Fibroblast of the aortic adventitia (primary cell): ENCODE measurements around the gene ZNF878. TPM values are rescaled to one million over a fixed set of nuclear protein-coding genes. Genes with fewer than 3 reads are reported as not detected.

Experiments used
- DNase-seq: peaks from one replicate; pipeline ENCODE4 v3.0.0-alpha.2; 2010; ENCODE audit warnings: low read depth
- H3K4me3 ChIP-seq: 2 replicates; pipeline ENCODE4 v1.5.1; 2011; ENCODE audit warnings: low read depth, mild to moderate bottlenecking, control low read depth, low read length, moderate library complexity
- CTCF ChIP-seq: IDR thresholded peaks from 2 replicates; pipeline ENCODE4 v1.5.1; 2011; ENCODE audit warnings: mild to moderate bottlenecking, low read length, control low read depth, inconsistent platforms; ENCODE audit not compliant: insufficient read depth
- small RNA-seq: library from RNA; depleted of rRNA; stranded (forward); fragments of <200 nt; gene quantifications from one replicate; pipeline ENCODE3, GENCODE V24; 2012
- total RNA-seq: library from RNA; depleted of rRNA; stranded (reverse); fragments of >200 nt; gene quantifications from 2 replicates; pipeline ENCODE4 v1.2.3, GENCODE V29; 2012; ENCODE audit warnings: low replicate concordance

ZNF878 gene
- total RNA-seq, 1 donor = not detected

GRCh38 chr19:12034620-12035019 is 18.1 kb downstream of the ZNF878 start:
- peak overlapping the region; percentile 83 for H3K4me3 ChIP-seq
- DNase-seq = peak; percentile 19
- no peak for TF ChIP-seq CTCF

DNA sequence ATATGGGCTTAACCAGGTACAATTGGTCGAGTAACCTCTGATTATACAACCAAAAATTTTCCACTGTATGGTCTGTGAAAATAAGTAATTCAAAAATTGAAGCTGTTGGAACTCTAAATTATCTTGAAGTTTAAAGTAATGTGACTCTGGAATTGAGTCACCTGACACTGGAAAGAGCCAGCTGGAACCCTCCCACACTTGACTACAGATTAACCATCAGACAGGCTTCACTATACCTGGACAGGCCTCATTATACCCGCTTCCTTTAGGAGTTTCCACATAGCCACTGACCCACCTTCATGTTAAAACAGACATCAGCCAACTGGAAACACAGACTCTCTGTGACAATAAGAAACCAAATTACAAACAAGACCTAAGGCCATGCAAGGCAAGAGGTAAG is 18.6 kb downstream of the ZNF878 start:
- no peak for TF ChIP-seq CTCF

DNA sequence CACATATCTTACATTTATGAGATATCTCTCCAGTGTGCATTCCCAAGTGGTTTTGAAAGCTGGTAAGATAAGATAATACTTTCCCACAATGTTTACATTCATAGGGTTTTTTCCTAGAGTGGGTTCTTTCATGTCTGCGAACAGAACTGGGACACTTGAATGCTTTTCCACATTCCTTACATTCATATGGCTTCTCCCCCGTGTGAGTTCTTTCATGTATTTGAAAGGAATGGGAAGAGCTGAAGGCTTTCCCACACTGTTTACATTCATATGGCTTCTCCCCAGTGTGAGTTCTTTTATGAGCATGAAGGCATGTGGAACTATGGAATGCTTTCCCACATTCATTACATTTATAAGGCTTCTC is 37.0 kb downstream of the ZNF878 start:
- TF ChIP-seq CTCF = no peak
- no peak for DNase-seq
- H3K4me3 ChIP-seq = no peak overlapping the region

More for the DNA sequence above, 18.6 kb downstream of the ZNF878 start:
- peak overlapping the region; percentile 83 for H3K4me3 ChIP-seq
- DNase-seq = peak; percentile 15

DNA sequence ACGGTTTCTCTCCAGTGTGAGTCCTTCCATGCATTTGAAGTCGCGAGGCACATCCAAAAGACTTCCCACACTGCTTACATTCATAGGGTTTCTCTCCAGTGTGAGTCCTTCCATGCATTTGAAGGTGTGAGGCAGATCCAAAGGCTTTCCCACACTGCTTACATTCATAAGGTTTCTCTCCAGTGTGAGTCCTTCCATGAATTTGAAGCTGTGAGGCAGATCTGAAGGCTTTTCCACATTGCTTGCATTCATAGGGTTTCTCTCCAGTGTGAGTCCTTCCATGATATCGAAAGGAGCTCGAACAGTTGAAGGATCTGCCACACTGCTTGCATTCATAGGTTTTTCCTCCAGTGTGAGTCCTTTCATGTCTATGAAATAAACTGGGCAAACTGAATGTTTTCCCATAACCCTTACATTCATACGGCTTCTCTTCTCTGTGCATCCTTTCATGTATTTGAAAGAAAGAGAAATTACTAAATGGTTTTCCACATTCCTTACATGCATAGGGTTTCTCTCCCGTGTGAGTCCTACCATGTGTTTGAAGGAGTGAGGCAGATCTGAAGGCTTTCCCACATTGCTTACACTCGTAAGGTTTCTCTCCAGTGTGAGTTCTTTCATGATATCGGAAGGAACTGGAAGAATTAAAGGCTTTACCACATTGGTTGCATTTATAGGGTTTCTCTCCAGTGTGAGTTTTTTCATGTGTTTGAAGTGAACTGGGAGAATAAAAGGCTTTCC is 37.6 kb downstream of the ZNF878 start:
- no peak for TF ChIP-seq CTCF
- DNase-seq = no peak
- no peak overlapping the region for H3K4me3 ChIP-seq

DNA sequence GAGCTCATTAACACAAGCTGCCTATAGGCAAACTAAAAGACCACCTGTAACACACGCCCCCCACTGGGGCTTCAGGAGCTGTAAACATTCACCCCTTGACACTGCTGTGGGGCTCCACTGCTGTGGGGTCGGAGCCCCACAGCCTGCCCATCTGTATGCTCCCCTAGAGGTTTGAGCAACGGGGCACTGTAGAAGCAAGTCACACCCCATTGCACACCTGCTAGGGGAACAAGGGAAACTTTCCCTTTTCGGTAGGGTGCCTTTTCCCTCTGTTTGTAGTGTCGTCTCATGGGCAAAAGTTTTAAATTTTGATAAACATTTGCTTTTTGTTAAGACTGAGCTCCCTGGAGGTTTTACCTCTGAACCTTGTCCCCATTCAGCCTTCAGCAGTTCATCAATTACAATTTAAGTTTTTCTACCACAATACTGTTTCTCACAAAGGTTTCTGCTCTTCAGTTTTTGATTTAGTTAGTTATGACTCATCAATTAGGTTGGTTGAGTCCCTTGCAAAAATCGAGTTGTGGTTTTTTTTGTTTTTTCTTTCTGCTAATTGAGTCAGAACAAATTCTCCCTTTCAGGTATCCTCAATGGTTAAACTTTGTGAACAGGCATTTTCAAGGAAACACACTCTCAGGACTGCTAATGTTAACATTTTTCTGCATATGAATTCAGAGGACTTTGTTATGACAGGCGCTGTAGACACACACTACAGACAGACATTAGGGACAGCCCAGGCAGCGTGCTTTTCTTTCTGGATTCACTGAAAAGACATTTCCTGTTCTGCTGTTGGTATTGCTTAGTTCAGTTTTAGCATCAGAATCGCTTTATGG is 52.4 kb downstream of the ZNF878 start:
- no peak overlapping the region for H3K4me3 ChIP-seq
- TF ChIP-seq CTCF = no peak
- no peak for DNase-seq

- no peak overlapping the region for H3K4me3 ChIP-seq
- peak; percentile 80 for DNase-seq
- TF ChIP-seq CTCF = no peak
Measured at GRCh38 chr19:11995174-11995573, 57.6 kb downstream of the ZNF878 start.

Small RNA genes lying within 50 kb of the gene (small RNA-seq; reads per million reads assigned to genes)
- gene RF00019 (not detected), gene RNA5SP464 (not detected), gene RNA5SP465 (not detected), gene RNA5SP466 (not detected)

Other genes with a start within 250 kb of the ZNF878 start
- 6.6 and 12.7 TPM in 2 replicates for gene ZNF440, start 238.7 kb downstream of the ZNF878 start, total RNA-seq
- 0.72 and 2.8 TPM in 2 replicates for gene ZNF439, start 204.2 kb downstream of the ZNF878 start, total RNA-seq
- 1.6 and 9.0 TPM in 2 replicates for gene ZNF69, start 165.2 kb downstream of the ZNF878 start, total RNA-seq
- gene ZNF700, start 127.9 kb downstream of the ZNF878 start, total RNA-seq = 7.9 and 11.4 TPM in 2 replicates
- 0.27 and 3.4 TPM in 2 replicates for gene ZNF763, start 87.9 kb downstream of the ZNF878 start, total RNA-seq
- 1.9 and 4.9 TPM in 2 replicates for gene ZNF433, start 17.3 kb downstream of the ZNF878 start, total RNA-seq
- 2.0 and 11.1 TPM in 2 replicates for gene ZNF844, start 11.8 kb upstream of the ZNF878 start, total RNA-seq
- gene ZNF20, start 87.4 kb upstream of the ZNF878 start, total RNA-seq = 3.9 and 4.8 TPM in 2 replicates
- 7.2 and 18.6 TPM in 2 replicates for gene ZNF625, start 103.8 kb upstream of the ZNF878 start, total RNA-seq
- 5.5 and 8.4 TPM in 2 replicates for gene ZNF136, start 110.1 kb upstream of the ZNF878 start, total RNA-seq
- 4.4 and 5.3 TPM in 2 replicates for gene ZNF44, start 241.9 kb upstream of the ZNF878 start, total RNA-seq